ENCODE results near the gene MAPKAPK2. TPM values are rescaled to one million over a fixed set of nuclear protein-coding genes. Genes with fewer than 3 reads are reported as not detected.
A peak's percentile ranks its signal among the peaks of the same experiment; 100 is the strongest.

MAPKAPK2 gene
- total and polyA plus RNA-seq, 2 of the 13 experiments (the other 11 are each of a cell fraction or from before 2014, with no cell fraction given) = 16.6 to 34.0 TPM

DNA sequence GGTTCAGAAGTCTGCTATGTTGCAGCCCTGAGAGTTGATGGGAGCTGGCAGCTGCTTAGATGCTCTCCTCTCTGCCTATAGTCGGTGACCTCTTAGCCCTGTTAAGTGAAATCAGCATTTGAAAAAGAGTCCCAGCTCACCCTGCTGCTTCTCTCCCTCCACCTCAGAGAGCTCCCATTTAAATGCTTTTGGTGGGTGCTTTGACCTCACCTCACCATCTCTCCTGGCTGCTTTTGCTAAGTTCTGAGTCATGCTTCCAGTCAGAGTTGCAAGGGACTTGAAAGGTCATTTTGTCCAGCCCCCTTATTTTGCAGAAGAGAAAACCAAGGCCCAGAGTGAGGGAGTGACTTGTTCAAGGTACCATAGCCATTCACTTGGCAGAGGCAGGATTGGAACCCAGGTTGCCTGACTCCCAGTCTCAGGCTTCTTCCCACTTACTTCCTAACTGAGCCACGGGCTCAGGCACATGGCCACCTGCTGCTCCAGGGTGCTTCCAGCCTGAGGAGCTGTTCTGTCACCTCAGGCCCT is 3.3 kb downstream of the MAPKAPK2 start:
- H3K4me1 ChIP-seq (ENCODE audit: insufficient read depth, low read length) = peaks cover 80% of the 10 kb centered on the region
- no peak for ATAC-seq
- no peak for DNase-seq (ENCODE audit: low spot score)
- H4K20me1 ChIP-seq (ENCODE audit: insufficient read depth, low read length) = peaks cover 56% of the 10 kb centered on the region
- ChIA-PET CTCF (ENCODE audit: low intra/inter-chr PET ratio, low total read pairs) (no interaction called here), POLR2A (no interaction called here)
- TF ChIP-seq FOSL2 (CRISPR knock-in tag; IDR thresholded peaks at IDR 0.05) (peak; percentile 39; the same call in 1 of the 2 replicates), ZNF737 (CRISPR knock-in tag; IDR thresholded peaks at IDR 0.05; ENCODE audit: borderline replicate concordance) (no peak)
- FAIRE-seq = no peak
- no peak overlapping the region for H2AFZ ChIP-seq (ENCODE audit: low read length)
- H3K4me3 ChIP-seq (replicated peaks in 1 of 3; ENCODE audit: insufficient read depth in 1 of 3, low read depth in 2 of 3, low read length in 3 of 3) = no peak overlapping the region
- in situ Hi-C loops (cut with HindIII; ENCODE audit: extremely low pct_ligation_motif_present, low pct_unique_long_range_greater_than_20kb) = no loop called here
- no CpG with 5 or more reads among the region's 2 CpGs for WGBS (ENCODE audit: low lambda C conversion rate)
- H3K9me3 ChIP-seq (ENCODE audit: low read length) = no peaks in the 10 kb centered on the region
- H3K27me3 ChIP-seq (ENCODE audit: control insufficient read depth in 1 of 2, insufficient read depth in 2 of 2, low read length in 2 of 2) = peaks cover 2 to 10% of the 10 kb centered on the region in 2 experiments; a peak in 3 of 5 replicates
- BruUV-seq (replicated peaks) = no TSS peak
- no peak overlapping the region for H3K9ac ChIP-seq (ENCODE audit: insufficient read depth, low read depth, low read length)
- H3K4me2 ChIP-seq (ENCODE audit: low read depth, low read length) = peak overlapping the region; percentile 95
- peaks cover 2 to 3% of the 10 kb centered on the region in 2 experiments; a peak in 1 of 5 replicates for H3K36me3 ChIP-seq (replicated peaks in 1 of 2; ENCODE audit: control insufficient read depth in 1 of 2, insufficient read depth in 2 of 2, low read length in 2 of 2)
- peak overlapping the region; percentile 8 for H3K27ac ChIP-seq (ENCODE audit: extremely low read length, insufficient read depth, low read length)
- intact Hi-C loops (cut with micrococcal nuclease; ENCODE audit: unreplicated experiment) = no loop called here
- peaks cover 65% of the 10 kb centered on the region for H3K79me2 ChIP-seq (ENCODE audit: insufficient read depth, low read length)

DNA sequence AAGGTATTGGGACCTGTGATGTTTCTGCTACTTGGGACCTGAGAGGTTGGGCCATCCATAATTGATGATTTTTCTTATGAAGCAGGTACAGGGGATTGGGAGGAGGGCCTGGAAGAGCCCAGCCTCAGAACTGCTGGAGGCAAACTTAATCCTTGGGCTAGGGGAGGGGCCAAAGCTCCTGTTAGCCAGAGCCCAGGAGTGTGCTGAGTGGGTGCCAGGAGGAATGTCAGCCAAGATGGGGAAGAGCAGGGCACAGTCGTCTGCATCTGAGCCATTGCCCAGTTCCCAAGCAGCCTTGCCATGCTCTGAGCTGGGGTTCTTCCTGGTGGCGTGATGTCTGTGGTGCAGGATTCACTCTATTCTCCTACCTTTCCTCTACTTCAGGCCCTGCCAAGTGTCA is 5.8 kb downstream of the MAPKAPK2 start:
- POLR2A ChIA-PET = no interaction called here
- ATAC-seq (no peak), FAIRE-seq (no peak), DNase-seq (ENCODE audit: low spot score) (no peak)
- CTCF ChIA-PET (ENCODE audit: low intra/inter-chr PET ratio, low total read pairs) = no interaction called here
- Histone ChIP-seq H4K20me1 (ENCODE audit: insufficient read depth, low read length) (peaks cover 75% of the 10 kb centered on the region), H2AFZ (ENCODE audit: low read length) (no peak overlapping the region), H3K9me3 (ENCODE audit: low read length) (no peaks in the 10 kb centered on the region), H3K4me2 (ENCODE audit: low read depth, low read length) (no peak overlapping the region), H3K79me2 (ENCODE audit: insufficient read depth, low read length) (peaks cover 89% of the 10 kb centered on the region), H3K4me1 (ENCODE audit: insufficient read depth, low read length) (peaks cover 90% of the 10 kb centered on the region), H3K4me3 (replicated peaks in 1 of 3; ENCODE audit: insufficient read depth in 1 of 3, low read depth in 2 of 3, low read length in 3 of 3) (no peak overlapping the region), H3K9ac (ENCODE audit: insufficient read depth, low read depth, low read length) (no peak overlapping the region), H3K27me3 (ENCODE audit: control insufficient read depth in 1 of 2, insufficient read depth in 2 of 2, low read length in 2 of 2) (no peaks in the 10 kb centered on the region; a peak in 1 of 5 replicates), H3K27ac (ENCODE audit: extremely low read length, insufficient read depth, low read length) (no peak overlapping the region), H3K36me3 (replicated peaks in 1 of 2; ENCODE audit: control insufficient read depth in 1 of 2, insufficient read depth in 2 of 2, low read length in 2 of 2) (peaks cover 5 to 8% of the 10 kb centered on the region in 2 experiments; a peak in 3 of 5 replicates)
- BruUV-seq (replicated peaks) = no TSS peak
- WGBS (ENCODE audit: low lambda C conversion rate) = 88% methylated on average over 2 of the region's 2 CpGs
- intact Hi-C loops (cut with micrococcal nuclease; ENCODE audit: unreplicated experiment) (no loop called here), in situ Hi-C loops (cut with HindIII; ENCODE audit: extremely low pct_ligation_motif_present, low pct_unique_long_range_greater_than_20kb) (no loop called here)
- no peak for TF ChIP-seq ZNF33A (CRISPR knock-in tag; IDR thresholded peaks at IDR 0.05; ENCODE audit: borderline replicate concordance)
- TF ChIP-seq ZNF773 (CRISPR knock-in tag; IDR thresholded peaks at IDR 0.05; ENCODE audit: borderline replicate concordance) = no peak
- TF ChIP-seq, protein P1, sequence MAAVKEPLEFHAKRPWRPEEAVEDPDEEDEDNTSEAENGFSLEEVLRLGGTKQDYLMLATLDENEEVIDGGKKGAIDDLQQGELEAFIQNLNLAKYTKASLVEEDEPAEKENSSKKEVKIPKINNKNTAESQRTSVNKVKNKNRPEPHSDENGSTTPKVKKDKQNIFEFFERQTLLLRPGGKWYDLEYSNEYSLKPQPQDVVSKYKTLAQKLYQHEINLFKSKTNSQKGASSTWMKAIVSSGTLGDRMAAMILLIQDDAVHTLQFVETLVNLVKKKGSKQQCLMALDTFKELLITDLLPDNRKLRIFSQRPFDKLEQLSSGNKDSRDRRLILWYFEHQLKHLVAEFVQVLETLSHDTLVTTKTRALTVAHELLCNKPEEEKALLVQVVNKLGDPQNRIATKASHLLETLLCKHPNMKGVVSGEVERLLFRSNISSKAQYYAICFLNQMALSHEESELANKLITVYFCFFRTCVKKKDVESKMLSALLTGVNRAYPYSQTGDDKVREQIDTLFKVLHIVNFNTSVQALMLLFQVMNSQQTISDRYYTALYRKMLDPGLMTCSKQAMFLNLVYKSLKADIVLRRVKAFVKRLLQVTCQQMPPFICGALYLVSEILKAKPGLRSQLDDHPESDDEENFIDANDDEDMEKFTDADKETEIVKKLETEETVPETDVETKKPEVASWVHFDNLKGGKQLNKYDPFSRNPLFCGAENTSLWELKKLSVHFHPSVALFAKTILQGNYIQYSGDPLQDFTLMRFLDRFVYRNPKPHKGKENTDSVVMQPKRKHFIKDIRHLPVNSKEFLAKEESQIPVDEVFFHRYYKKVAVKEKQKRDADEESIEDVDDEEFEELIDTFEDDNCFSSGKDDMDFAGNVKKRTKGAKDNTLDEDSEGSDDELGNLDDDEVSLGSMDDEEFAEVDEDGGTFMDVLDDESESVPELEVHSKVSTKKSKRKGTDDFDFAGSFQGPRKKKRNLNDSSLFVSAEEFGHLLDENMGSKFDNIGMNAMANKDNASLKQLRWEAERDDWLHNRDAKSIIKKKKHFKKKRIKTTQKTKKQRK (IDR thresholded peaks at IDR 0.05; ENCODE audit: low read length) = no peak
- no peak for TF ChIP-seq ZNF547 (CRISPR knock-in tag; IDR thresholded peaks at IDR 0.05)
- no peak for TF ChIP-seq HMG20A (CRISPR knock-in tag; IDR thresholded peaks at IDR 0.05; ENCODE audit: borderline replicate concordance)
- TF ChIP-seq, protein P2, sequence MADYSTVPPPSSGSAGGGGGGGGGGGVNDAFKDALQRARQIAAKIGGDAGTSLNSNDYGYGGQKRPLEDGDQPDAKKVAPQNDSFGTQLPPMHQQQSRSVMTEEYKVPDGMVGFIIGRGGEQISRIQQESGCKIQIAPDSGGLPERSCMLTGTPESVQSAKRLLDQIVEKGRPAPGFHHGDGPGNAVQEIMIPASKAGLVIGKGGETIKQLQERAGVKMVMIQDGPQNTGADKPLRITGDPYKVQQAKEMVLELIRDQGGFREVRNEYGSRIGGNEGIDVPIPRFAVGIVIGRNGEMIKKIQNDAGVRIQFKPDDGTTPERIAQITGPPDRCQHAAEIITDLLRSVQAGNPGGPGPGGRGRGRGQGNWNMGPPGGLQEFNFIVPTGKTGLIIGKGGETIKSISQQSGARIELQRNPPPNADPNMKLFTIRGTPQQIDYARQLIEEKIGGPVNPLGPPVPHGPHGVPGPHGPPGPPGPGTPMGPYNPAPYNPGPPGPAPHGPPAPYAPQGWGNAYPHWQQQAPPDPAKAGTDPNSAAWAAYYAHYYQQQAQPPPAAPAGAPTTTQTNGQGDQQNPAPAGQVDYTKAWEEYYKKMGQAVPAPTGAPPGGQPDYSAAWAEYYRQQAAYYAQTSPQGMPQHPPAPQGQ (CRISPR knock-in tag; IDR thresholded peaks at IDR 0.05; ENCODE audit: borderline replicate concordance) = no peak
- TF ChIP-seq NR2F2 (IDR thresholded peaks at IDR 0.05; ENCODE audit: borderline replicate concordance, low read depth) = no peak
- TF ChIP-seq CENPT (CRISPR knock-in tag; IDR thresholded peaks at IDR 0.05; ENCODE audit: low read depth) = no peak
- TF ChIP-seq MATR3 (CRISPR knock-in tag; IDR thresholded peaks at IDR 0.05) = no peak
- no peak for TF ChIP-seq RBAK (CRISPR knock-in tag; IDR thresholded peaks at IDR 0.05)
- TF ChIP-seq SIN3A (IDR thresholded peaks at IDR 0.05; ENCODE audit: borderline replicate concordance, low read depth, low read length) = no peak
- TF ChIP-seq NFRKB (IDR thresholded peaks at IDR 0.05) = no peak
- TF ChIP-seq KAT7 (CRISPR knock-in tag; IDR thresholded peaks at IDR 0.05; ENCODE audit: borderline replicate concordance) = no peak
